SU-DHL-6 (cell line): Measurements from ENCODE around the gene STK39.

Experiments
- H2AFZ ChIP-seq: fragments of 200-600 bp; sonication (generic); 2 replicates; pipeline ENCODE4 v1.6.1; 2014; ENCODE audit warnings: low read depth, mild to moderate bottlenecking, moderate library complexity, mixed read lengths, antibody characterized with exemption, low read length; ENCODE audit not compliant: severe bottlenecking
- H3F3A ChIP-seq: fragments of 200-600 bp; shearing (Covaris generic); 2 replicates; pipeline ENCODE4 v1.6.0; 2016; ENCODE audit warnings: antibody characterized with exemption, mild to moderate bottlenecking; ENCODE audit not compliant: insufficient read depth
- H3K27ac ChIP-seq: fragments of 200-600 bp; sonication (generic); 2 replicates; pipeline ENCODE4 v1.5.1; 2016; ENCODE audit warnings: low read depth, mild to moderate bottlenecking, low read length, moderate library complexity, mixed read lengths
- H3K27me3 ChIP-seq: fragments of 200-600 bp; sonication (generic), shearing (Covaris generic); 2 replicates; pipeline ENCODE4 v1.6.0; 2014; ENCODE audit warnings: mild to moderate bottlenecking, low read length
- H3K36me3 ChIP-seq: fragments of 200-600 bp; sonication (generic); 2 replicates; pipeline ENCODE4 v1.6.1; 2014; ENCODE audit warnings: mild to moderate bottlenecking, low read length, mixed read lengths
- H3K4me2 ChIP-seq: fragments of 300-600, 200-600 bp; shearing (Covaris generic), sonication (generic); 2 replicates; pipeline ENCODE4 v1.6.0; 2014; ENCODE audit warnings: low read length, low read depth, mild to moderate bottlenecking; ENCODE audit not compliant: poor library complexity, severe bottlenecking
- H3K4me3 ChIP-seq: fragments of 200-600 bp; sonication (generic); 2 replicates; pipeline ENCODE4 v1.5.1; 2014; ENCODE audit warnings: antibody characterized with exemption, low read length, mild to moderate bottlenecking, mixed read lengths; ENCODE audit not compliant: insufficient read depth, poor library complexity, severe bottlenecking
- H3K79me2 ChIP-seq: fragments of 200-600 bp; sonication (generic); 2 replicates; pipeline ENCODE4 v1.6.1; 2014; ENCODE audit warnings: mild to moderate bottlenecking, low read length, moderate library complexity; ENCODE audit not compliant: insufficient read depth
- H3K9ac ChIP-seq: fragments of 200-600 bp; sonication (generic); 2 replicates; pipeline ENCODE4 v1.7.0; 2014; ENCODE audit warnings: mild to moderate bottlenecking, low read length
- H3K9me2 ChIP-seq: fragments of 200-600 bp; sonication (generic); replicated peaks from 2 replicates; pipeline ENCODE4 v1.6.1; 2014; ENCODE audit warnings: low read length; ENCODE audit not compliant: insufficient read depth
- H3K9me3 ChIP-seq: fragments of 200-600 bp; sonication (generic); 2 replicates; pipeline ENCODE4 v1.6.1; 2014; ENCODE audit warnings: low read length, mixed read lengths; ENCODE audit not compliant: insufficient read depth
- H4K20me1 ChIP-seq: fragments of 200-600 bp; sonication (generic); 2 replicates; pipeline ENCODE4 v1.6.1; 2014; ENCODE audit warnings: low read depth, mild to moderate bottlenecking, antibody characterized with exemption, low read length, moderate library complexity, mixed read lengths
- CTCF ChIP-seq: fragments of 200-600 bp; sonication (generic); IDR thresholded peaks from one replicate; pipeline ENCODE4 v1.5.1; 2017; ENCODE audit warnings: antibody characterized with exemption, mild to moderate bottlenecking, low read length, moderate library complexity; ENCODE audit not compliant: insufficient read depth, poor library complexity, severe bottlenecking
- EZH2phosphoT487 ChIP-seq: fragments of 200-600 bp; sonication (generic), shearing (Covaris generic); conservative IDR thresholded peaks from 2 replicates; pipeline ENCODE4 v1.6.1; 2018; ENCODE audit warnings: mild to moderate bottlenecking, antibody characterized with exemption, low read length, moderate library complexity, mixed read lengths

The STK39 gene

GRCh38 chr2:168152902-168153530 is 94.4 kb downstream of the STK39 start:
- H2AFZ ChIP-seq: no peak overlapping the region
- TF ChIP-seq EZH2phosphoT487 (no peak), CTCF (no peak)
- no peak overlapping the region for H3K9ac ChIP-seq
- H3K36me3 ChIP-seq: no peaks in the 10 kb centered on the region
- H3K9me2 ChIP-seq: no peaks in the 10 kb centered on the region
- no peak overlapping the region for H3K27ac ChIP-seq
- no peaks in the 10 kb centered on the region for H3F3A ChIP-seq
- no peak overlapping the region for H3K4me3 ChIP-seq
- H4K20me1 ChIP-seq: no peaks in the 10 kb centered on the region
- H3K27me3 ChIP-seq: no peaks in the 10 kb centered on the region
- no peaks in the 10 kb centered on the region for H3K9me3 ChIP-seq
- H3K79me2 ChIP-seq: no peaks in the 10 kb centered on the region
- no peak overlapping the region for H3K4me2 ChIP-seq

- Histone ChIP-seq H3K9me2 (no peaks in the 10 kb centered on the region), H3F3A (no peaks in the 10 kb centered on the region), H3K9me3 (no peaks in the 10 kb centered on the region), H4K20me1 (no peaks in the 10 kb centered on the region), H3K9ac (no peak overlapping the region), H3K79me2 (no peaks in the 10 kb centered on the region), H2AFZ (no peak overlapping the region), H3K4me3 (no peak overlapping the region), H3K27ac (no peak overlapping the region), H3K4me2 (no peak overlapping the region), H3K27me3 (no peaks in the 10 kb centered on the region), H3K36me3 (no peaks in the 10 kb centered on the region)
- TF ChIP-seq CTCF: no peak
- no peak for TF ChIP-seq EZH2phosphoT487
Measured at GRCh38 chr2:168149986-168150385, 97.4 kb downstream of the STK39 start.

GRCh38 chr2:168149150-168149974 is 98.0 kb downstream of the STK39 start:
- no peak overlapping the region for H2AFZ ChIP-seq
- no peaks in the 10 kb centered on the region for H4K20me1 ChIP-seq
- no peak overlapping the region for H3K4me3 ChIP-seq
- H3K9me3 ChIP-seq: no peaks in the 10 kb centered on the region
- H3K4me2 ChIP-seq: no peak overlapping the region
- no peaks in the 10 kb centered on the region for H3K36me3 ChIP-seq
- H3K27ac ChIP-seq: no peak overlapping the region
- H3K9me2 ChIP-seq: no peaks in the 10 kb centered on the region
- TF ChIP-seq CTCF (no peak), EZH2phosphoT487 (no peak)
- H3K27me3 ChIP-seq: no peaks in the 10 kb centered on the region
- H3K79me2 ChIP-seq: no peaks in the 10 kb centered on the region
- no peaks in the 10 kb centered on the region for H3F3A ChIP-seq
- no peak overlapping the region for H3K9ac ChIP-seq
